Nucleus accumbens (tissue), 56 donors: ENCODE results near the gene PHKA1.
"Not testable (repeated sequence)": the region's sequence is repeated elsewhere in the genome, so short reads cannot be mapped to it uniquely, and the experiment has no call there.

Experiments
- DNase-seq, 56 donors: peaks; one replicate each; lab custom pipeline; 2025; lab: John Stamatoyannopoulos, UW

Gene PHKA1

GRCh38 chrX:72713599-72714477, at the start of gene PHKA1:
PHKA1 (minus strand) TSS chrX:72714306; CDS start chrX:72713880, 426 bp downstream.
- DNase-seq: peak in 23 of 56 donors; percentile 0 to 33 (median 4)

- not testable (repeated sequence) for DNase-seq
Measured at GRCh38 chrX:72760454-72760853, 46.3 kb upstream of the PHKA1 start.

GRCh38 chrX:72748545-72748944, 34.4 kb upstream of the PHKA1 start:
- DNase-seq: not testable (repeated sequence)

- not testable (repeated sequence) for DNase-seq
Measured at GRCh38 chrX:72745546-72745945, 31.4 kb upstream of the PHKA1 start.

GRCh38 chrX:72735561-72735960, 21.5 kb upstream of the PHKA1 start:
- DNase-seq: no peak

GRCh38 chrX:72733636-72734035, 19.5 kb upstream of the PHKA1 start:
- DNase-seq: not testable (repeated sequence)

- DNase-seq: no peak
Measured at GRCh38 chrX:72727846-72728245, 13.7 kb upstream of the PHKA1 start.

- no peak for DNase-seq
Measured at GRCh38 chrX:72716766-72717165, 2.7 kb upstream of the PHKA1 start.

GRCh38 chrX:72715546-72715945, 1.4 kb upstream of the PHKA1 start:
- no peak for DNase-seq

GRCh38 chrX:72714478-72714916, 391 bp upstream of the PHKA1 start:
- DNase-seq: peak in 44 of 56 donors; percentile 0 to 62 (median 10)

GRCh38 chrX:72713130-72713529, 976 bp downstream of the PHKA1 start:
- no peak for DNase-seq

GRCh38 chrX:72712094-72712755, 1.9 kb downstream of the PHKA1 start:
- no peak for DNase-seq

GRCh38 chrX:72705814-72706213, 8.3 kb downstream of the PHKA1 start:
- no peak for DNase-seq

GRCh38 chrX:72705111-72705510, 9.0 kb downstream of the PHKA1 start:
- no peak for DNase-seq

- no peak for DNase-seq
Measured at GRCh38 chrX:72694170-72694569, 19.9 kb downstream of the PHKA1 start.

GRCh38 chrX:72693477-72693876, 20.6 kb downstream of the PHKA1 start:
- peak in 4 of 56 donors; percentile 0 to 1 (median 0) for DNase-seq

- no peak for DNase-seq
Measured at GRCh38 chrX:72687396-72687795, 26.7 kb downstream of the PHKA1 start.

GRCh38 chrX:72685810-72686456, 28.2 kb downstream of the PHKA1 start:
- DNase-seq: no peak

- DNase-seq: no peak
Measured at GRCh38 chrX:72685018-72685417, 29.1 kb downstream of the PHKA1 start.

GRCh38 chrX:72683631-72684030, 30.5 kb downstream of the PHKA1 start:
- DNase-seq: no peak

- no peak for DNase-seq
Measured at GRCh38 chrX:72676465-72676864, 37.6 kb downstream of the PHKA1 start.
